SK-N-SH (cell line): ENCODE measurements around the gene TSC2. TPM values are rescaled to one million over a fixed set of nuclear protein-coding genes. Genes with fewer than 3 reads are reported as not detected.

ENCODE experiments used
- CTCF ChIA-PET: fragments of 300-600, 350-600 bp; formaldehyde crosslinking; extraction: SDS; loops from one replicate; lab custom pipeline; 2021; lab: Yijun Ruan, JAX
- POLR2A ChIA-PET: fragments of 350-600 bp; sonication (Branson Sonifier 250); formaldehyde crosslinking; extraction: SDS; loops from one replicate; lab custom pipeline; 2020; ENCODE audit warnings: antibody characterized with exemption, inconsistent platforms; lab: Yijun Ruan, JAX
- DNase-seq: peaks from one replicate; pipeline ENCODE4 v3.0.0; 2012
- H2AFZ ChIP-seq: fragments of 200-600 bp; sonication (generic); 2 replicates; pipeline ENCODE4 v1.8.1; 2016; ENCODE audit warnings: antibody characterized with exemption, mild to moderate bottlenecking, low read depth
- H3F3A ChIP-seq: fragments of 200-600 bp; sonication (generic); replicated peaks from 2 replicates; pipeline ENCODE3; 2016; ENCODE audit warnings: antibody characterized with exemption, mild to moderate bottlenecking; ENCODE audit not compliant: insufficient read depth
- H3K27ac ChIP-seq, 2 experiments: fragments of 200-500 bp in 1 of 2; fragments of 200-600 bp in 1 of 2; sonication (Bioruptor generic) in 1 of 2; sonication (generic), shearing (Covaris generic) in 1 of 2; 2 replicates each; pipeline versions ENCODE4 v1.5.1 to v1.6.1; 2014 to 2016; ENCODE audit warnings: low read depth in 2 of 2, inconsistent platforms in 1 of 2, low read length in 1 of 2, mild to moderate bottlenecking in 1 of 2, mixed read lengths in 1 of 2
- H3K27me3 ChIP-seq: fragments of 200-600 bp; sonication (generic), shearing (Covaris generic); 2 replicates; pipeline ENCODE4 v1.6.1; 2016; ENCODE audit warnings: mixed run types; ENCODE audit not compliant: insufficient read depth
- H3K36me3 ChIP-seq, 2 experiments: fragments of 200-500 bp in 1 of 2; fragments of 200-600 bp in 1 of 2; sonication (Bioruptor generic) in 1 of 2; sonication (generic) in 1 of 2; replicated peaks in 1 of 2; 2 replicates each; pipeline versions ENCODE3 to v1.5.1; 2014 to 2016; ENCODE audit warnings: low read length in 1 of 2, mild to moderate bottlenecking in 1 of 2; ENCODE audit not compliant: insufficient read depth in 2 of 2, control insufficient read depth in 1 of 2
- H3K4me1 ChIP-seq, 2 experiments: fragments of 200-500 bp in 1 of 2; fragments of 200-600 bp in 1 of 2; sonication (Bioruptor generic) in 1 of 2; sonication (generic), shearing (Covaris generic) in 1 of 2; 2 replicates each; pipeline versions ENCODE4 v1.5.1 to v1.6.1; 2014 to 2016; ENCODE audit warnings: low read depth in 1 of 2, low read length in 1 of 2, mixed run types in 1 of 2; ENCODE audit not compliant: insufficient read depth in 2 of 2, control insufficient read depth in 1 of 2
- H3K4me2 ChIP-seq: fragments of 200-600 bp; sonication (generic), shearing (Covaris generic); 2 replicates; pipeline ENCODE4 v1.6.1; 2017; ENCODE audit warnings: mixed run types
- H3K4me3 ChIP-seq, 2 experiments: fragments of 200-500 bp in 1 of 2; fragments of 200-600 bp in 1 of 2; sonication (Bioruptor generic) in 1 of 2; sonication (generic), shearing (Covaris generic) in 1 of 2; 2 replicates each; pipeline versions ENCODE4 v1.5.1 to v1.8.1; 2014 to 2016; ENCODE audit warnings: low read depth in 2 of 2, inconsistent platforms in 1 of 2, low read length in 1 of 2, mild to moderate bottlenecking in 1 of 2, mixed read lengths in 1 of 2, moderate library complexity in 1 of 2
- H3K79me2 ChIP-seq: fragments of 200-600 bp; sonication (generic); 2 replicates; pipeline ENCODE4 v1.8.1; 2017; ENCODE audit warnings: mild to moderate bottlenecking; ENCODE audit not compliant: insufficient read depth
- H3K9ac ChIP-seq: fragments of 200-600 bp; sonication (generic); 2 replicates; pipeline ENCODE4 v1.6.1; 2017; ENCODE audit warnings: mixed run types
- H3K9me2 ChIP-seq: fragments of 200-600 bp; sonication (generic); 2 replicates; pipeline ENCODE4 v1.6.1; 2017; ENCODE audit warnings: mixed run types
- H3K9me3 ChIP-seq: fragments of 200-600 bp; sonication (generic); 2 replicates; pipeline ENCODE4 v1.6.1; 2017; ENCODE audit warnings: mixed run types, mild to moderate bottlenecking, moderate library complexity
- H4K20me1 ChIP-seq: fragments of 200-600 bp; sonication (generic); 2 replicates; pipeline ENCODE4 v1.6.1; 2017; ENCODE audit warnings: mild to moderate bottlenecking, mixed run types; ENCODE audit not compliant: insufficient read depth
- CTCF ChIP-seq: fragments of 200-600 bp; sonication (generic); IDR thresholded peaks from 2 replicates; pipeline ENCODE4 v1.6.1; 2017; ENCODE audit warnings: antibody characterized with exemption, mild to moderate bottlenecking, moderate library complexity
- EP300 ChIP-seq, 2 experiments: IDR thresholded peaks; 2 replicates each; pipeline versions ENCODE4 v1.4.0 to v1.6.1; 2012; ENCODE audit warnings: borderline replicate concordance in 1 of 2, low read depth in 1 of 2, low read length in 1 of 2
- EZH2phosphoT487 ChIP-seq: fragments of 200-600 bp; sonication (generic); IDR thresholded peaks from 2 replicates; pipeline ENCODE4 v1.6.1; 2017; ENCODE audit warnings: low read depth, mixed run types, mild to moderate bottlenecking, antibody characterized with exemption, moderate library complexity, borderline replicate concordance
- FOSL2 ChIP-seq: IDR thresholded peaks from 2 replicates; pipeline ENCODE4 v1.4.0; 2012; ENCODE audit warnings: low read depth, mild to moderate bottlenecking, moderate library complexity, borderline replicate concordance
- FOXJ3 ChIP-seq: sonication (generic); formaldehyde crosslinking; IDR thresholded peaks from 2 replicates; pipeline ENCODE4 v1.5.1; 2020; ENCODE audit warnings: mild to moderate bottlenecking, missing genetic modification reagents
- GABPA ChIP-seq: IDR thresholded peaks from 2 replicates; pipeline ENCODE4 v1.4.0; 2012; ENCODE audit warnings: low read depth, mild to moderate bottlenecking
- GATA2 ChIP-seq: sonication (generic); formaldehyde crosslinking; IDR thresholded peaks from 2 replicates; pipeline ENCODE4 v1.5.0; 2020; ENCODE audit warnings: mild to moderate bottlenecking, missing genetic modification reagents
- JUND ChIP-seq: IDR thresholded peaks from 2 replicates; pipeline ENCODE4 v1.4.0; 2012
- MEF2A ChIP-seq: IDR thresholded peaks from 2 replicates; pipeline ENCODE4 v1.4.0; 2012; ENCODE audit warnings: low read depth, borderline replicate concordance
- MXI1 ChIP-seq: IDR thresholded peaks from 2 replicates; pipeline ENCODE4 v1.6.1; 2012; ENCODE audit warnings: mild to moderate bottlenecking, low read depth, low read length, improper control_type of control experiment
- NRF1 ChIP-seq: IDR thresholded peaks from 2 replicates; pipeline ENCODE4 v1.6.1; 2012; ENCODE audit warnings: low read depth, mild to moderate bottlenecking, low read length
- RAD21 ChIP-seq: IDR thresholded peaks from 2 replicates; pipeline ENCODE4 v1.6.1; 2012; ENCODE audit warnings: mild to moderate bottlenecking, low read length
- REST ChIP-seq: IDR thresholded peaks from 2 replicates; pipeline ENCODE4 v1.6.1; 2012; ENCODE audit warnings: mild to moderate bottlenecking, low read depth, low read length, moderate library complexity
- RFX5 ChIP-seq: IDR thresholded peaks from 2 replicates; pipeline ENCODE4 v1.6.1; 2012; ENCODE audit warnings: mild to moderate bottlenecking, improper control_type of control experiment, low read length
- RXRA ChIP-seq: IDR thresholded peaks from 2 replicates; pipeline ENCODE4 v1.4.0; 2012; ENCODE audit warnings: low read depth, mild to moderate bottlenecking, borderline replicate concordance
- SMC3 ChIP-seq: IDR thresholded peaks from 2 replicates; pipeline ENCODE4 v1.6.1; 2012; ENCODE audit warnings: low read depth, low read length, improper control_type of control experiment
- TEAD4 ChIP-seq: IDR thresholded peaks from 2 replicates; pipeline ENCODE4 v1.4.0; 2012; ENCODE audit warnings: mild to moderate bottlenecking, borderline replicate concordance; ENCODE audit not compliant: insufficient read depth
- YY1 ChIP-seq: IDR thresholded peaks from 2 replicates; pipeline ENCODE4 v1.4.0; 2012; ENCODE audit warnings: low read depth, mild to moderate bottlenecking
- WGBS: methylation state at CpG from one replicate; pipeline ENCODE4 v1.1.6; 2017; ENCODE audit warnings: low lambda C conversion rate; 5-methylcytosine and 5-hydroxymethylcytosine counted together
- polyA plus RNA-seq, 3 experiments: library from polyadenylated mRNA; depleted of rRNA; stranded (reverse); fragments of >200 nt; gene quantifications; 2 replicates each; pipeline ENCODE4 v1.2.3, GENCODE V29; 2012
- TF ChIP-seq, protein P1 (sequence below): IDR thresholded peaks from 2 replicates; pipeline ENCODE4 v1.4.0; 2012; ENCODE audit warnings: low read depth
- TF ChIP-seq, protein P2 (sequence below): IDR thresholded peaks from 2 replicates; pipeline ENCODE4 v1.4.0; 2012; ENCODE audit warnings: low read depth, borderline replicate concordance

TSC2 gene
- polyA plus RNA-seq, 1 of the 3 experiments (the other 2 are of a cell fraction), result 96.1 TPM

DNA sequence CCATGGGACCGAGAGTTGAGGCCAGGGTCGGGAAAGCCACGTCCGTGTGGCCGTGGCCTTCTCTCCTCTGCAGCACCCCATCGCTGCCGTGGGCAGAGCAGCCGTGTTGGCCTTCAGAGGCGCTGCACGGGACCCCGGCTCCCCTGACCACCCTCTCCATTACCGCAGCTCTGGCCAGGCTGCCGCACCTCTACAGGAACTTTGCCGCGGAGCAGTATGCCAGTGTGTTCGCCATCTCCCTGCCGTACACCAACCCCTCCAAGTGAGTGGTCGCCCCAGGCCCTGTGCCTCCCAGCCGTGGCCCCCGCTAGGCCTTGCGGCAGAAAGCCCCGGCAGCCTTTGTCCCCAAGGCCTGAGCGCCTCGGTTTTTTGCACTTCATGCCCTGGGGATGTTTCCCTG lies 27.8 kb downstream of the TSC2 start:
- Histone ChIP-seq H3K36me3 (peaks cover 5 to 80% of the 10 kb centered on the region in 2 experiments), H3K4me2 (no peak overlapping the region), H2AFZ (no peak overlapping the region)

More for the DNA sequence above, 27.8 kb downstream of the TSC2 start:
- no peak for DNase-seq
- ChIA-PET CTCF (no interaction called here), POLR2A (no interaction called here)
- Histone ChIP-seq H3K9ac (no peak overlapping the region), H3K4me3 (no peak overlapping the region), H3F3A (no peaks in the 10 kb centered on the region), H3K9me3 (no peaks in the 10 kb centered on the region), H3K27me3 (no peaks in the 10 kb centered on the region), H3K4me1 (no peaks in the 10 kb centered on the region), H4K20me1 (no peaks in the 10 kb centered on the region), H3K9me2 (no peaks in the 10 kb centered on the region), H3K27ac (no peak overlapping the region), H3K79me2 (no peaks in the 10 kb centered on the region)
- WGBS, result 86% methylated on average over 10 of the region's 24 CpGs
- TF ChIP-seq YY1, result no peak
- TF ChIP-seq MXI1, result no peak
- TF ChIP-seq RAD21, result no peak
- TF ChIP-seq RFX5, result no peak
- TF ChIP-seq FOSL2, result no peak
- TF ChIP-seq, protein P1, sequence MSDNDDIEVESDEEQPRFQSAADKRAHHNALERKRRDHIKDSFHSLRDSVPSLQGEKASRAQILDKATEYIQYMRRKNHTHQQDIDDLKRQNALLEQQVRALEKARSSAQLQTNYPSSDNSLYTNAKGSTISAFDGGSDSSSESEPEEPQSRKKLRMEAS, result no peak
- no peak for TF ChIP-seq MEF2A
- TF ChIP-seq, protein P2, sequence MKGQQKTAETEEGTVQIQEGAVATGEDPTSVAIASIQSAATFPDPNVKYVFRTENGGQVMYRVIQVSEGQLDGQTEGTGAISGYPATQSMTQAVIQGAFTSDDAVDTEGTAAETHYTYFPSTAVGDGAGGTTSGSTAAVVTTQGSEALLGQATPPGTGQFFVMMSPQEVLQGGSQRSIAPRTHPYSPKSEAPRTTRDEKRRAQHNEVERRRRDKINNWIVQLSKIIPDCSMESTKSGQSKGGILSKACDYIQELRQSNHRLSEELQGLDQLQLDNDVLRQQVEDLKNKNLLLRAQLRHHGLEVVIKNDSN, result no peak
- no peak for TF ChIP-seq GABPA
- no peak for TF ChIP-seq JUND
- no peak for TF ChIP-seq NRF1
- TF ChIP-seq CTCF, result no peak
- no peak for TF ChIP-seq GATA2 (CRISPR knock-in tag)
- no peak for TF ChIP-seq SMC3
- TF ChIP-seq EP300 (IDR thresholded peaks at IDR 0.05; ENCODE audit: borderline replicate concordance in 1 of 2, low read depth in 1 of 2, low read length in 1 of 2), result no peak
- no peak for TF ChIP-seq RXRA
- no peak for TF ChIP-seq FOXJ3 (CRISPR knock-in tag)
- no peak for TF ChIP-seq TEAD4
- no peak for TF ChIP-seq EZH2phosphoT487
- no peak for TF ChIP-seq REST
